ENCODE measurements around the gene NSMCE4A. TPM values are rescaled to one million over a fixed set of nuclear protein-coding genes. Genes with fewer than 3 reads are reported as not detected.

NSMCE4A gene
- total RNA-seq, 1 experiment from 2014 or later: 46.3 TPM

GRCh38 chr10:122021828-122022227 lies 46.8 kb upstream of the NSMCE4A start:
- POLR2A ChIA-PET (ENCODE audit: unreplicated experiment): no interaction called here

GRCh38 chr10:122021379-122021778 lies 46.4 kb upstream of the NSMCE4A start:
- intact Hi-C loops (cut with micrococcal nuclease): no loop called here
- H3K79me2 ChIP-seq (ENCODE audit: low read length): no peaks in the 10 kb centered on the region
- peak overlapping the region; percentile 89 for H3K4me2 ChIP-seq (ENCODE audit: low read length)
- peak; percentile 45 for DNase-seq
- H4K20me1 ChIP-seq (ENCODE audit: low read length): no peaks in the 10 kb centered on the region
- H3K27me3 ChIP-seq (ENCODE audit: low read length): no peaks in the 10 kb centered on the region
- peak overlapping the region; percentile 16; the same call in 1 of the 2 replicates for H3K9ac ChIP-seq (ENCODE audit: low read length)
- TF ChIP-seq EZH2 (IDR thresholded peaks at IDR 0.05; ENCODE audit: low read length, unreplicated experiment) (no peak), EZH2phosphoT487 (IDR thresholded peaks at IDR 0.05; ENCODE audit: borderline replicate concordance, low read length) (no peak), CTCF (conservative IDR thresholded peaks at IDR 0.05; ENCODE audit: low read depth, low read length) (no peak)
- BruUV-seq (replicated peaks): no TSS peak
- H3F3A ChIP-seq (ENCODE audit: low read length, unreplicated experiment): no peaks in the 10 kb centered on the region
- H3K4me3 ChIP-seq (ENCODE audit: low read length): peak overlapping the region; percentile 55
- H3K36me3 ChIP-seq (ENCODE audit: low read depth, low read length): no peaks in the 10 kb centered on the region
- ATAC-seq: no peak
- H3K9me2 ChIP-seq (replicated peaks; ENCODE audit: low read length): no peaks in the 10 kb centered on the region
- H2AFZ ChIP-seq (ENCODE audit: low read length): peak overlapping the region; percentile 58
- peaks cover 26% of the 10 kb centered on the region for H3K4me1 ChIP-seq (ENCODE audit: insufficient read depth, low read length)
- CTCF ChIA-PET: interaction anchor here (0.6 kb wide), 1 partner anchor 41 kb away, joined by 3 read pairs; no protein-coding TSS in a partner anchor
- no peak overlapping the region for H3K27ac ChIP-seq (ENCODE audit: low read length)
- POLR2A ChIA-PET (ENCODE audit: unreplicated experiment): no interaction called here
- H3K9me3 ChIP-seq (ENCODE audit: low read length): no peaks in the 10 kb centered on the region

More at GRCh38 chr10:122021828-122022227, 46.8 kb upstream of the NSMCE4A start:
- intact Hi-C loops (cut with micrococcal nuclease): no loop called here
- BruUV-seq (replicated peaks): no TSS peak
- no peaks in the 10 kb centered on the region for H3K9me2 ChIP-seq (replicated peaks; ENCODE audit: low read length)
- peak overlapping the region; percentile 58 for H2AFZ ChIP-seq (ENCODE audit: low read length)
- ATAC-seq (no peak), DNase-seq (no peak)
- H3K27me3 ChIP-seq (ENCODE audit: low read length): no peaks in the 10 kb centered on the region
- peak overlapping the region; percentile 55 for H3K4me3 ChIP-seq (ENCODE audit: low read length)
- H3K9ac ChIP-seq (ENCODE audit: low read length): peak overlapping the region; percentile 16; the same call in 1 of the 2 replicates
- H3K79me2 ChIP-seq (ENCODE audit: low read length): no peaks in the 10 kb centered on the region
- CTCF ChIA-PET: no interaction called here
- peak overlapping the region; percentile 89 for H3K4me2 ChIP-seq (ENCODE audit: low read length)
- H3F3A ChIP-seq (ENCODE audit: low read length, unreplicated experiment): no peaks in the 10 kb centered on the region
- no peak for TF ChIP-seq CTCF (conservative IDR thresholded peaks at IDR 0.05; ENCODE audit: low read depth, low read length)
- no peak for TF ChIP-seq EZH2 (IDR thresholded peaks at IDR 0.05; ENCODE audit: low read length, unreplicated experiment)
- TF ChIP-seq EZH2phosphoT487 (IDR thresholded peaks at IDR 0.05; ENCODE audit: borderline replicate concordance, low read length): no peak
- no peaks in the 10 kb centered on the region for H3K9me3 ChIP-seq (ENCODE audit: low read length)
- H3K36me3 ChIP-seq (ENCODE audit: low read depth, low read length): no peaks in the 10 kb centered on the region
- peaks cover 26% of the 10 kb centered on the region for H3K4me1 ChIP-seq (ENCODE audit: insufficient read depth, low read length)
- peak overlapping the region; percentile 52 for H3K27ac ChIP-seq (ENCODE audit: low read length)
- H4K20me1 ChIP-seq (ENCODE audit: low read length): no peaks in the 10 kb centered on the region

GRCh38 chr10:122020226-122020625 lies 45.2 kb upstream of the NSMCE4A start:
- no peaks in the 10 kb centered on the region for H3K27me3 ChIP-seq (ENCODE audit: low read length)
- DNase-seq: no peak
- no peaks in the 10 kb centered on the region for H3K9me2 ChIP-seq (replicated peaks; ENCODE audit: low read length)
- H3K9ac ChIP-seq (ENCODE audit: low read length): peak overlapping the region; percentile 72
- peak overlapping the region; percentile 79 for H3K27ac ChIP-seq (ENCODE audit: low read length)
- no peaks in the 10 kb centered on the region for H3F3A ChIP-seq (ENCODE audit: low read length, unreplicated experiment)
- CTCF ChIA-PET: interaction anchor here (0.5 kb wide), 1 partner anchor 63 kb away, joined by 3 read pairs; no protein-coding TSS in a partner anchor
- no peak for ATAC-seq
- TF ChIP-seq CTCF (conservative IDR thresholded peaks at IDR 0.05; ENCODE audit: low read depth, low read length) (no peak), EZH2phosphoT487 (IDR thresholded peaks at IDR 0.05; ENCODE audit: borderline replicate concordance, low read length) (no peak), EZH2 (IDR thresholded peaks at IDR 0.05; ENCODE audit: low read length, unreplicated experiment) (no peak)
- BruUV-seq (replicated peaks): no TSS peak
- peak overlapping the region; percentile 78 for H2AFZ ChIP-seq (ENCODE audit: low read length)
- H3K36me3 ChIP-seq (ENCODE audit: low read depth, low read length): no peaks in the 10 kb centered on the region
- H3K9me3 ChIP-seq (ENCODE audit: low read length): no peaks in the 10 kb centered on the region
- intact Hi-C loops (cut with micrococcal nuclease): no loop called here
- POLR2A ChIA-PET (ENCODE audit: unreplicated experiment): no interaction called here
- no peaks in the 10 kb centered on the region for H4K20me1 ChIP-seq (ENCODE audit: low read length)
- no peaks in the 10 kb centered on the region for H3K79me2 ChIP-seq (ENCODE audit: low read length)
- H3K4me2 ChIP-seq (ENCODE audit: low read length): peak overlapping the region; percentile 73
- H3K4me3 ChIP-seq (ENCODE audit: low read length): peak overlapping the region; percentile 67
- peaks cover 26% of the 10 kb centered on the region for H3K4me1 ChIP-seq (ENCODE audit: insufficient read depth, low read length)

All from PC-3 (cell line).